ENCODE data around the gene PLXNA4.

GRCh38 chr7:132181371-132181770, 394.9 kb downstream of the PLXNA4 start:
- TF ChIP-seq ZNF404 (tag by site-specific recombination; IDR thresholded peaks at IDR 0.05) (no peak), CTCF (tag by site-specific recombination; IDR thresholded peaks at IDR 0.05) (no peak), ZSCAN5A (tag by site-specific recombination; IDR thresholded peaks at IDR 0.05) (no peak), ZNF140 (tag by site-specific recombination; IDR thresholded peaks at IDR 0.05) (no peak), ZNF274 (IDR thresholded peaks at IDR 0.05; ENCODE audit: low read length) (no peak), ZNF274 (tag by site-specific recombination; IDR thresholded peaks at IDR 0.05; ENCODE audit: borderline replicate concordance) (no peak), ZNF544 (tag by site-specific recombination; IDR thresholded peaks at IDR 0.05) (no peak), ZNF280D (tag by site-specific recombination; IDR thresholded peaks at IDR 0.05) (no peak), ZBTB44 (tag by site-specific recombination; IDR thresholded peaks at IDR 0.05) (no peak), ZNF223 (tag by site-specific recombination; IDR thresholded peaks at IDR 0.05) (no peak)

Data from HEK293 (cell line).